ENCODE data around the gene PANK4.

DNA sequence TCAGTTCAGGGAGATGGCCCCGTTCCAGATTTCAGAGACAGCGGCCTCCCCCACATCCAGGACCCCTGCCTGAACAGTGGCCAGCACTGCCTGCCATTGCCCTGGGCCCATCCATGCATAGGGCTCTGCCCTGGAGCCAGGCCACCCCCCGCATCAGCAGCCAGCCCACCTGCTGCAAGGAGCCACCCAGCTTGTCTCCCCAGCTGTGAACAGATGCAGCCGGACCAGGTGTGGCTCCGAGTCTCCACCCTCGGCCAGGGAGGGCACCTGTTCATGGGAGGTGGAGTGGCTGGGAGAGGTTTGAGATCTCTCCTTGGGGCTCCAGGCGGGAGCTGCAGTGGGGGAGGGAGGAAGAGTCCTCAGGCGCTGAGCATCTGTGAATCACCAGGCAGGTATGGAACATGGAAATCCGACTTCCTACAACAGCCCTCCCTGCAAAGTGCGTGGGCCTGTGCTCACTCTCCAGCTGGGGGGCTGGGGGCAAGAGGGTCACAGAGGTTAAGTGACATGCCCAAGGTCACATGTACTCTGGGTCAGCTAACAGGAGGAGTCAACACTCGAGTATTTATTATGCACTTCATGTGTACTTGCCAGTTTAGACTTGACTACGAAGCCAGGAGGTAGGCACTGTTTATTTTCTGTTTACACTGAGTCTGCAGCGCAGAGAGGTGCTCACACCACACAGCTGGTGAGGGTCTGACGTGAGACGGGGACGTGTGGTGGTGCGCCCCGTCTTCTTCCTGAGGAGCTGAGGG lies 8.5 kb upstream of the PANK4 start:
- TF ChIP-seq, protein P1, sequence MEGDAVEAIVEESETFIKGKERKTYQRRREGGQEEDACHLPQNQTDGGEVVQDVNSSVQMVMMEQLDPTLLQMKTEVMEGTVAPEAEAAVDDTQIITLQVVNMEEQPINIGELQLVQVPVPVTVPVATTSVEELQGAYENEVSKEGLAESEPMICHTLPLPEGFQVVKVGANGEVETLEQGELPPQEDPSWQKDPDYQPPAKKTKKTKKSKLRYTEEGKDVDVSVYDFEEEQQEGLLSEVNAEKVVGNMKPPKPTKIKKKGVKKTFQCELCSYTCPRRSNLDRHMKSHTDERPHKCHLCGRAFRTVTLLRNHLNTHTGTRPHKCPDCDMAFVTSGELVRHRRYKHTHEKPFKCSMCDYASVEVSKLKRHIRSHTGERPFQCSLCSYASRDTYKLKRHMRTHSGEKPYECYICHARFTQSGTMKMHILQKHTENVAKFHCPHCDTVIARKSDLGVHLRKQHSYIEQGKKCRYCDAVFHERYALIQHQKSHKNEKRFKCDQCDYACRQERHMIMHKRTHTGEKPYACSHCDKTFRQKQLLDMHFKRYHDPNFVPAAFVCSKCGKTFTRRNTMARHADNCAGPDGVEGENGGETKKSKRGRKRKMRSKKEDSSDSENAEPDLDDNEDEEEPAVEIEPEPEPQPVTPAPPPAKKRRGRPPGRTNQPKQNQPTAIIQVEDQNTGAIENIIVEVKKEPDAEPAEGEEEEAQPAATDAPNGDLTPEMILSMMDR (IDR thresholded peaks at IDR 0.05), result no peak
- TF ChIP-seq POLR2A (IDR thresholded peaks at IDR 0.05), result no peak

All from testis (tissue), 2 donors.